Tibial nerve (tissue), 4 donors: Measurements from ENCODE around the gene CPSF7.

Experiments used
- EP300 ChIP-seq, 2 donors: sonication (generic); formaldehyde crosslinking; IDR thresholded peaks; one replicate each; pipeline ENCODE4 v1.6.1; 2017; ENCODE audit warnings: antibody characterized with exemption in 2 of 2, mild to moderate bottlenecking in 1 of 2
- POLR2A ChIP-seq, 2 donors: fragments of 450-650 bp; IDR thresholded peaks; one replicate each; pipeline ENCODE4 v1.6.1; 2017; ENCODE audit warnings: antibody characterized with exemption in 2 of 2, mild to moderate bottlenecking in 2 of 2, moderate library complexity in 2 of 2
- TF ChIP-seq, protein P1 (sequence below), 5 experiments: fragments of 200-600 bp in 3 of 5; fragments of 450-650 bp in 2 of 5; sonication (generic) in 3 of 5; IDR thresholded peaks; one replicate each; pipeline ENCODE4 v1.5.1; 2016 to 2019; ENCODE audit warnings: antibody characterized with exemption in 5 of 5, mild to moderate bottlenecking in 3 of 5, moderate library complexity in 2 of 5

DNA sequence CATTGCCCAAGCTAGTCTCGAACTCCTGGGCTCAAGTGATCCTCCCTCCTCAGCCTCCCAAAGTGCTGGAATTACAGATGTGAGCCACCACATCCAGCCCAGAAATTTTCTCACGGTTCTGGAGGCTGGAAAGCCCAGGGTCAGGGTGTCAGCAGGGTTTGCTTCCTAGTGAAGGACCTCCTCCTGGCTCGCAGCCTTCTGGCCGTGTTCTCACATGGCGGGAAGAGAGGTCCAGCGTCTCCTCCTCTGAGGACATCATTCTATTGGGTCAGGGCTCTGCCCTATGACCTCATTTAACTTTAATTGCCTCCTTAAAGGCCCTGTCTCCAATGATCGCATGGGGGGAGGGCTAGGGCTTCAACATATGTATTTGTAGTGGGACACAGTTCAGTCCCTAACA, 38.2 kb upstream of the CPSF7 start:
- TF ChIP-seq POLR2A (IDR thresholded peaks at IDR 0.05): no peak
- TF ChIP-seq, protein P1, sequence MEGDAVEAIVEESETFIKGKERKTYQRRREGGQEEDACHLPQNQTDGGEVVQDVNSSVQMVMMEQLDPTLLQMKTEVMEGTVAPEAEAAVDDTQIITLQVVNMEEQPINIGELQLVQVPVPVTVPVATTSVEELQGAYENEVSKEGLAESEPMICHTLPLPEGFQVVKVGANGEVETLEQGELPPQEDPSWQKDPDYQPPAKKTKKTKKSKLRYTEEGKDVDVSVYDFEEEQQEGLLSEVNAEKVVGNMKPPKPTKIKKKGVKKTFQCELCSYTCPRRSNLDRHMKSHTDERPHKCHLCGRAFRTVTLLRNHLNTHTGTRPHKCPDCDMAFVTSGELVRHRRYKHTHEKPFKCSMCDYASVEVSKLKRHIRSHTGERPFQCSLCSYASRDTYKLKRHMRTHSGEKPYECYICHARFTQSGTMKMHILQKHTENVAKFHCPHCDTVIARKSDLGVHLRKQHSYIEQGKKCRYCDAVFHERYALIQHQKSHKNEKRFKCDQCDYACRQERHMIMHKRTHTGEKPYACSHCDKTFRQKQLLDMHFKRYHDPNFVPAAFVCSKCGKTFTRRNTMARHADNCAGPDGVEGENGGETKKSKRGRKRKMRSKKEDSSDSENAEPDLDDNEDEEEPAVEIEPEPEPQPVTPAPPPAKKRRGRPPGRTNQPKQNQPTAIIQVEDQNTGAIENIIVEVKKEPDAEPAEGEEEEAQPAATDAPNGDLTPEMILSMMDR (IDR thresholded peaks at IDR 0.05): no peak
- TF ChIP-seq EP300 (IDR thresholded peaks at IDR 0.05): no peak
